H9 (cell line): ENCODE results near the gene ERC2. TPM values are rescaled to one million over a fixed set of nuclear protein-coding genes. Genes with fewer than 3 reads are reported as not detected.

Experiments used
- DNase-seq: peaks from one replicate; pipeline ENCODE4 v3.0.0-alpha.2; 2017
- H2AFZ ChIP-seq: one replicate; pipeline ENCODE4 v1.6.1; 2013; ENCODE audit warnings: mild to moderate bottlenecking, low read length, control low read depth, moderate library complexity
- H2AK5ac ChIP-seq: 2 replicates; pipeline ENCODE4 v1.6.1; 2013; ENCODE audit warnings: low read length, control low read depth, mixed read lengths; ENCODE audit not compliant: insufficient read length
- H2BK120ac ChIP-seq: one replicate; pipeline ENCODE4 v1.6.1; 2013; ENCODE audit warnings: low read depth, mild to moderate bottlenecking, low read length, control low read depth, inconsistent platforms; ENCODE audit not compliant: poor library complexity, severe bottlenecking
- H2BK12ac ChIP-seq: 2 replicates; pipeline ENCODE4 v1.6.1; 2013; ENCODE audit warnings: low read length, control low read depth, mixed read lengths, low read depth; ENCODE audit not compliant: insufficient read length
- H2BK15ac ChIP-seq: 2 replicates; pipeline ENCODE4 v1.6.1; 2013; ENCODE audit warnings: low read depth, low read length, control low read depth
- H2BK20ac ChIP-seq: one replicate; pipeline ENCODE4 v1.6.1; 2013; ENCODE audit warnings: low read depth, mild to moderate bottlenecking, low read length, control low read depth, inconsistent platforms; ENCODE audit not compliant: poor library complexity, severe bottlenecking
- H2BK5ac ChIP-seq: 2 replicates; pipeline ENCODE4 v1.6.1; 2013; ENCODE audit warnings: low read length, control low read depth, mixed read lengths; ENCODE audit not compliant: insufficient read length
- H3K14ac ChIP-seq: 2 replicates; pipeline ENCODE4 v1.6.1; 2013; ENCODE audit warnings: low read length, control low read depth; ENCODE audit not compliant: insufficient read depth
- H3K18ac ChIP-seq: 2 replicates; pipeline ENCODE4 v1.6.1; 2013; ENCODE audit warnings: low read depth, mild to moderate bottlenecking, mixed read lengths, low read length, control low read depth; ENCODE audit not compliant: insufficient read length
- H3K23ac ChIP-seq: 2 replicates; pipeline ENCODE4 v1.6.1; 2013; ENCODE audit warnings: low read length, control low read depth, mixed read lengths, low read depth; ENCODE audit not compliant: insufficient read length
- H3K23me2 ChIP-seq: 2 replicates; pipeline ENCODE4 v1.6.1; 2013; ENCODE audit warnings: low read depth, mild to moderate bottlenecking, mixed read lengths, low read length, control low read depth; ENCODE audit not compliant: insufficient read length, poor library complexity, severe bottlenecking
- H3K27ac ChIP-seq: 2 replicates; pipeline ENCODE4 v1.5.1; 2013; ENCODE audit warnings: low read length, control low read depth, mixed read lengths, low read depth; ENCODE audit not compliant: insufficient read length
- H3K27me3 ChIP-seq: 2 replicates; pipeline ENCODE4 v1.6.1; 2013; ENCODE audit warnings: low read length, control low read depth, inconsistent platforms; ENCODE audit not compliant: insufficient read depth
- H3K4ac ChIP-seq: 2 replicates; pipeline ENCODE4 v1.6.1; 2013; ENCODE audit warnings: low read depth, mild to moderate bottlenecking, control low read depth, inconsistent platforms, low read length, moderate library complexity
- H3K4me1 ChIP-seq: 2 replicates; pipeline ENCODE4 v1.6.1; 2013; ENCODE audit warnings: low read length, control low read depth, inconsistent platforms; ENCODE audit not compliant: insufficient read depth
- H3K4me2 ChIP-seq: 2 replicates; pipeline ENCODE4 v1.6.1; 2013; ENCODE audit warnings: low read length, control low read depth, mixed read lengths; ENCODE audit not compliant: insufficient read length, insufficient read depth
- H3K56ac ChIP-seq: 2 replicates; pipeline ENCODE4 v1.6.1; 2013; ENCODE audit warnings: low read depth, mild to moderate bottlenecking, mixed read lengths, low read length, control low read depth; ENCODE audit not compliant: insufficient read length
- H3K79me1 ChIP-seq: 2 replicates; pipeline ENCODE4 v1.6.1; 2013; ENCODE audit warnings: low read depth, mild to moderate bottlenecking, moderate library complexity, low read length, control low read depth, inconsistent platforms; ENCODE audit not compliant: insufficient read depth, poor library complexity, severe bottlenecking
- H3K79me2 ChIP-seq: 2 replicates; pipeline ENCODE4 v1.6.1; 2013; ENCODE audit warnings: low read length, control low read depth, inconsistent platforms; ENCODE audit not compliant: insufficient read depth
- H3K9ac ChIP-seq: 2 replicates; pipeline ENCODE4 v1.6.1; 2013; ENCODE audit warnings: low read length, control low read depth, mixed read lengths; ENCODE audit not compliant: insufficient read length; ENCODE audit errors: extremely low read depth
- H3K9me3 ChIP-seq: one replicate; pipeline ENCODE4 v1.6.1; 2013; ENCODE audit warnings: low read depth, low read length, inconsistent platforms; ENCODE audit not compliant: control insufficient read depth
- H3T11ph ChIP-seq: one replicate; pipeline ENCODE4 v1.6.1; 2013; ENCODE audit warnings: mild to moderate bottlenecking, low read length, control low read depth, inconsistent platforms
- H4K20me1 ChIP-seq: one replicate; pipeline ENCODE4 v1.6.1; 2013; ENCODE audit not compliant: control insufficient read depth, insufficient read length, insufficient read depth
- H4K5ac ChIP-seq: 2 replicates; pipeline ENCODE4 v1.6.1; 2013; ENCODE audit warnings: low read depth, mild to moderate bottlenecking, mixed read lengths, low read length, control low read depth; ENCODE audit not compliant: insufficient read length
- H4K8ac ChIP-seq: replicated peaks from 2 replicates; pipeline ENCODE4 v1.6.1; 2013; ENCODE audit warnings: low read length, control low read depth, mixed read lengths, low read depth; ENCODE audit not compliant: insufficient read length
- H4K91ac ChIP-seq: 2 replicates; pipeline ENCODE4 v1.6.1; 2013; ENCODE audit warnings: low read depth, mild to moderate bottlenecking, moderate library complexity, mixed read lengths, low read length, control low read depth; ENCODE audit not compliant: insufficient read length
- H3K27ac Mint-ChIP-seq, 3 experiments: 2 replicates in 2 of 3; 3 replicates in 1 of 3; pipeline ENCODE4 v1.8.0; 2020 to 2021; ENCODE audit warnings: mixed read lengths in 3 of 3, mild to moderate bottlenecking in 1 of 3, moderate library complexity in 1 of 3
- H3K27me3 Mint-ChIP-seq: 2 replicates; pipeline ENCODE4 v1.8.0; 2021; ENCODE audit warnings: low read depth, mild to moderate bottlenecking, moderate library complexity, mixed read lengths
- H3K36me3 Mint-ChIP-seq, 3 experiments: 2 replicates in 2 of 3; 3 replicates in 1 of 3; pipeline ENCODE4 v1.8.0; 2020 to 2021; ENCODE audit warnings: low read depth in 3 of 3, mixed read lengths in 3 of 3; ENCODE audit not compliant: insufficient read depth in 1 of 3
- H3K4me1 Mint-ChIP-seq, 2 experiments: 2 replicates each; pipeline ENCODE4 v1.8.0; 2020; ENCODE audit warnings: mixed read lengths in 2 of 2
- H3K4me3 Mint-ChIP-seq, 2 experiments: 2 replicates in 1 of 2; 3 replicates in 1 of 2; pipeline ENCODE4 v1.8.0; 2020 to 2021; ENCODE audit warnings: mild to moderate bottlenecking in 2 of 2, mixed read lengths in 2 of 2, moderate library complexity in 1 of 2
- H3K9me3 Mint-ChIP-seq, 2 experiments: 2 replicates in 1 of 2; 3 replicates in 1 of 2; pipeline ENCODE4 v1.8.0; 2020; ENCODE audit warnings: mild to moderate bottlenecking in 2 of 2, mixed read lengths in 2 of 2, moderate library complexity in 1 of 2
- total RNA-seq: library from RNA; stranded (reverse); gene quantifications from 2 replicates; pipeline ENCODE4 v1.2.1, GENCODE V29; 2021
- TF ChIP-seq, protein P1 (sequence below): fragments of 200-600 bp; sonication (generic); conservative IDR thresholded peaks from 3 replicates; pipeline ENCODE4 v1.8.0; 2021; ENCODE audit warnings: antibody characterized with exemption, mild to moderate bottlenecking

Gene ERC2
- total RNA-seq, 1 experiment from 2014 or later: 15.4 TPM

DNA sequence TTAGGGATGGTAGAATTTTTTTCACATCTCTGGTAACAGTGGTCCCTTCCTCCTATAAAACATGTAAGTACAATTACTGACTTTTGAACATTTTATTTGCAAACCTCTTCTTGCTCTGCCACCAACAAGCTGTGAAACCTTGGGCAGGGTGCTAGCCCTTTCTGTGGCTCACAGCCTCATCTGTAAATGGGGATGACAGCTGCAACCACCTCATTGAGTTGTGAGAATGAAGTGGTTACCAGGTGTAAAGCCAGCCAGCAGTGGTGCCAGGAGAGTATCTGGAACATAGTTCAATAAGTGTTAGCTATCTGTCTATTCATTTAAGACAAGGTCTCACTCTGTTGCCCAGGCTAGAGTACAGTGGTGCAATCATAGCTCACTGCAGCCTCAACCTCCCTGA lies 278.1 kb downstream of the ERC2 start:
- no peak overlapping the region for H3K27ac Mint-ChIP-seq
- no peak overlapping the region for H2BK120ac ChIP-seq

More for the DNA sequence above, 278.1 kb downstream of the ERC2 start:
- DNase-seq: no peak
- no peaks in the 10 kb centered on the region for H3K4me1 ChIP-seq
- no peak overlapping the region for H3K56ac ChIP-seq
- no peak overlapping the region for H3K4ac ChIP-seq
- peaks cover 0 to 1% of the 10 kb centered on the region in 2 experiments; a peak in 2 of 4 replicates for H3K4me1 Mint-ChIP-seq
- H3K79me2 ChIP-seq: no peaks in the 10 kb centered on the region
- H3K23me2 ChIP-seq: no peaks in the 10 kb centered on the region
- H3K9me3 ChIP-seq: no peaks in the 10 kb centered on the region
- no peak overlapping the region for H3K27ac ChIP-seq
- no peak overlapping the region for H3K23ac ChIP-seq
- H2BK15ac ChIP-seq: no peak overlapping the region
- no peak overlapping the region for H4K8ac ChIP-seq
- no peaks in the 10 kb centered on the region for H3K27me3 ChIP-seq
- no peaks in the 10 kb centered on the region; a peak in 1 of 7 replicates for H3K36me3 Mint-ChIP-seq
- H2BK5ac ChIP-seq: no peak overlapping the region
- H3K9me3 Mint-ChIP-seq: no peaks in the 10 kb centered on the region
- H3K14ac ChIP-seq: no peak overlapping the region
- TF ChIP-seq, protein P1, sequence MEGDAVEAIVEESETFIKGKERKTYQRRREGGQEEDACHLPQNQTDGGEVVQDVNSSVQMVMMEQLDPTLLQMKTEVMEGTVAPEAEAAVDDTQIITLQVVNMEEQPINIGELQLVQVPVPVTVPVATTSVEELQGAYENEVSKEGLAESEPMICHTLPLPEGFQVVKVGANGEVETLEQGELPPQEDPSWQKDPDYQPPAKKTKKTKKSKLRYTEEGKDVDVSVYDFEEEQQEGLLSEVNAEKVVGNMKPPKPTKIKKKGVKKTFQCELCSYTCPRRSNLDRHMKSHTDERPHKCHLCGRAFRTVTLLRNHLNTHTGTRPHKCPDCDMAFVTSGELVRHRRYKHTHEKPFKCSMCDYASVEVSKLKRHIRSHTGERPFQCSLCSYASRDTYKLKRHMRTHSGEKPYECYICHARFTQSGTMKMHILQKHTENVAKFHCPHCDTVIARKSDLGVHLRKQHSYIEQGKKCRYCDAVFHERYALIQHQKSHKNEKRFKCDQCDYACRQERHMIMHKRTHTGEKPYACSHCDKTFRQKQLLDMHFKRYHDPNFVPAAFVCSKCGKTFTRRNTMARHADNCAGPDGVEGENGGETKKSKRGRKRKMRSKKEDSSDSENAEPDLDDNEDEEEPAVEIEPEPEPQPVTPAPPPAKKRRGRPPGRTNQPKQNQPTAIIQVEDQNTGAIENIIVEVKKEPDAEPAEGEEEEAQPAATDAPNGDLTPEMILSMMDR: no peak
- H2BK12ac ChIP-seq: no peak overlapping the region
- H3T11ph ChIP-seq: no peak overlapping the region
- no peaks in the 10 kb centered on the region for H4K20me1 ChIP-seq
- no peak overlapping the region for H4K91ac ChIP-seq
- no peak overlapping the region for H3K9ac ChIP-seq
- H3K27me3 Mint-ChIP-seq: no peaks in the 10 kb centered on the region
- H2AFZ ChIP-seq: no peak overlapping the region
- H2BK20ac ChIP-seq: no peak overlapping the region
- no peaks in the 10 kb centered on the region for H3K79me1 ChIP-seq
- H2AK5ac ChIP-seq: no peak overlapping the region
- no peak overlapping the region for H3K4me3 Mint-ChIP-seq
- no peak overlapping the region for H3K4me2 ChIP-seq
- no peak overlapping the region for H4K5ac ChIP-seq
- no peak overlapping the region for H3K18ac ChIP-seq
